HEK293 (cell line): Measurements from ENCODE around the gene PPFIA1.

Experiments
- CTCF ChIA-PET: fragments of 350-600 bp; formaldehyde crosslinking; extraction: SDS; loops from one replicate; lab custom pipeline; 2021; ENCODE audit warnings: antibody characterized with exemption; lab: Yijun Ruan, JAX
- POLR2A ChIA-PET: fragments of 300-600 bp; formaldehyde crosslinking; extraction: SDS; loops from one replicate; lab custom pipeline; 2020; ENCODE audit warnings: antibody characterized with exemption, inconsistent platforms; lab: Yijun Ruan, JAX
- H3K27ac ChIP-seq: fragments of 200-500 bp; sonication (Bioruptor generic); 2 replicates; pipeline ENCODE4 v1.5.1; 2014; ENCODE audit warnings: low read depth, low read length, control low read depth, inconsistent platforms; ENCODE audit errors: extremely low read depth
- H3K36me3 ChIP-seq, 2 experiments: fragments of 200-500 bp in 1 of 2; sonication (Bioruptor generic) in 1 of 2; 1 replicate in 1 of 2; 2 replicates in 1 of 2; pipeline ENCODE4 v1.5.1; 2014 to 2017; ENCODE audit warnings: inconsistent platforms in 2 of 2, low read length in 2 of 2; ENCODE audit not compliant: control insufficient read depth in 2 of 2, insufficient read depth in 1 of 2
- H3K4me1 ChIP-seq: fragments of 200-500 bp; sonication (Bioruptor generic); 2 replicates; pipeline ENCODE4 v1.5.1; 2014; ENCODE audit warnings: mild to moderate bottlenecking, low read length, inconsistent platforms; ENCODE audit not compliant: control insufficient read depth, insufficient read depth
- H3K4me3 ChIP-seq: 2 replicates; pipeline ENCODE4 v1.5.1; 2011; ENCODE audit warnings: low read depth, mild to moderate bottlenecking, control low read depth, low read length, moderate library complexity
- H3K9me3 ChIP-seq: fragments of 200-500 bp; sonication (Bioruptor generic); 2 replicates; pipeline ENCODE4 v1.5.1; 2014; ENCODE audit warnings: low read depth, low read length, inconsistent platforms; ENCODE audit not compliant: control insufficient read depth, insufficient read depth
- EGR2 ChIP-seq: fragments of 450-650 bp; formaldehyde crosslinking; IDR thresholded peaks from 2 replicates; pipeline ENCODE4 v1.5.1; 2016; ENCODE audit warnings: low read depth, missing biosample characterization, missing genetic modification characterization
- ELK4 ChIP-seq: IDR thresholded peaks from 2 replicates; pipeline ENCODE4 v1.6.1; 2011; ENCODE audit warnings: mild to moderate bottlenecking, low read depth, low read length, borderline replicate concordance
- SCRT2 ChIP-seq: fragments of 450-650 bp; formaldehyde crosslinking; IDR thresholded peaks from 2 replicates; pipeline ENCODE4 v1.5.1; 2016; ENCODE audit warnings: missing biosample characterization, missing genetic modification characterization
- SETDB1 ChIP-seq: IDR thresholded peaks from one replicate; pipeline ENCODE4 v1.6.1; 2017; ENCODE audit warnings: mild to moderate bottlenecking, low read length, moderate library complexity, mixed read lengths; ENCODE audit not compliant: insufficient read length
- ZBTB49 ChIP-seq: fragments of 450-650 bp; formaldehyde crosslinking; IDR thresholded peaks from 2 replicates; pipeline ENCODE4 v1.5.1; 2016; ENCODE audit warnings: missing biosample characterization, missing genetic modification characterization, low read depth
- ZBTB7A ChIP-seq: fragments of 450-650 bp; formaldehyde crosslinking; IDR thresholded peaks from 2 replicates; pipeline ENCODE4 v1.5.1; 2016; ENCODE audit warnings: low read depth, missing biosample characterization, missing genetic modification characterization
- ZNF155 ChIP-seq: fragments of 450-650 bp; formaldehyde crosslinking; IDR thresholded peaks from 2 replicates; pipeline ENCODE4 v1.5.1; 2016; ENCODE audit warnings: missing biosample characterization, missing genetic modification characterization
- ZNF169 ChIP-seq: fragments of 450-650 bp; formaldehyde crosslinking; IDR thresholded peaks from 2 replicates; pipeline ENCODE4 v1.5.1; 2016; ENCODE audit warnings: missing biosample characterization, missing genetic modification characterization
- ZNF221 ChIP-seq: fragments of 450-650 bp; formaldehyde crosslinking; IDR thresholded peaks from 2 replicates; pipeline ENCODE4 v1.5.1; 2017; ENCODE audit warnings: missing biosample characterization, missing genetic modification characterization, borderline replicate concordance
- ZNF24 ChIP-seq: fragments of 450-650 bp; formaldehyde crosslinking; IDR thresholded peaks from 2 replicates; pipeline ENCODE4 v1.5.1; 2016; ENCODE audit warnings: missing biosample characterization, missing genetic modification characterization
- ZNF350 ChIP-seq: fragments of 450-650 bp; formaldehyde crosslinking; IDR thresholded peaks from 2 replicates; pipeline ENCODE4 v1.5.0; 2017; ENCODE audit warnings: missing biosample characterization, mild to moderate bottlenecking, missing genetic modification characterization
- ZNF366 ChIP-seq: fragments of 450-650 bp; formaldehyde crosslinking; conservative IDR thresholded peaks from 2 replicates; pipeline ENCODE4 v1.5.1; 2016; ENCODE audit warnings: missing biosample characterization, missing genetic modification characterization
- ZNF48 ChIP-seq: fragments of 450-650 bp; formaldehyde crosslinking; IDR thresholded peaks from 2 replicates; pipeline ENCODE4 v1.5.1; 2016; ENCODE audit warnings: missing biosample characterization, missing genetic modification characterization
- ZNF555 ChIP-seq: fragments of 450-650 bp; formaldehyde crosslinking; conservative IDR thresholded peaks from 2 replicates; pipeline ENCODE4 v1.5.1; 2017; ENCODE audit warnings: missing biosample characterization, mild to moderate bottlenecking, missing genetic modification characterization, inconsistent platforms
- ZNF596 ChIP-seq: fragments of 450-650 bp; IDR thresholded peaks from 2 replicates; pipeline ENCODE4 v1.5.0; 2018; ENCODE audit warnings: missing biosample characterization, mild to moderate bottlenecking, missing genetic modification characterization, moderate library complexity
- ZNF792 ChIP-seq: fragments of 450-650 bp; formaldehyde crosslinking; IDR thresholded peaks from 2 replicates; pipeline ENCODE4 v1.5.1; 2016; ENCODE audit warnings: missing biosample characterization, missing genetic modification characterization
- ZNF837 ChIP-seq: fragments of 450-650 bp; formaldehyde crosslinking; IDR thresholded peaks from 2 replicates; pipeline ENCODE4 v1.5.1; 2016; ENCODE audit warnings: missing biosample characterization, missing genetic modification characterization
- TF ChIP-seq, protein P1 (sequence below): fragments of 450-650 bp; formaldehyde crosslinking; IDR thresholded peaks from 2 replicates; pipeline ENCODE4 v1.5.1; 2017; ENCODE audit warnings: missing biosample characterization, missing genetic modification characterization
- TF ChIP-seq, protein P2 (sequence below): fragments of 450-650 bp; formaldehyde crosslinking; IDR thresholded peaks from 2 replicates; pipeline ENCODE4 v1.5.1; 2016; ENCODE audit warnings: missing biosample characterization, missing genetic modification characterization

PPFIA1 gene

GRCh38 chr11:70359451-70360205, 89.1 kb downstream of the PPFIA1 start:
- ChIA-PET CTCF (no interaction called here), POLR2A (no interaction called here)
- no peaks in the 10 kb centered on the region for H3K9me3 ChIP-seq
- H3K27ac ChIP-seq, result no peak overlapping the region
- peaks cover 9 to 97% of the 10 kb centered on the region in 2 experiments; a peak in 2 of 3 replicates for H3K36me3 ChIP-seq
- H3K4me1 ChIP-seq, result no peaks in the 10 kb centered on the region
- H3K4me3 ChIP-seq, result no peak overlapping the region
- TF ChIP-seq ZNF169 (tag by site-specific recombination) (no peak), ZNF837 (tag by site-specific recombination) (no peak), ZNF792 (tag by site-specific recombination) (no peak), ZNF155 (tag by site-specific recombination) (no peak), ZNF555 (tag by site-specific recombination) (no peak), ZNF596 (no peak), SETDB1 (no peak), ZBTB7A (tag by site-specific recombination) (no peak), ELK4 (no peak), ZNF366 (tag by site-specific recombination) (no peak), SCRT2 (no peak), EGR2 (tag by site-specific recombination) (no peak), ZNF221 (tag by site-specific recombination) (no peak), ZNF48 (no peak), ZNF350 (tag by site-specific recombination) (no peak), ZBTB49 (tag by site-specific recombination) (no peak), ZNF24 (tag by site-specific recombination) (no peak)
- TF ChIP-seq, protein P1, sequence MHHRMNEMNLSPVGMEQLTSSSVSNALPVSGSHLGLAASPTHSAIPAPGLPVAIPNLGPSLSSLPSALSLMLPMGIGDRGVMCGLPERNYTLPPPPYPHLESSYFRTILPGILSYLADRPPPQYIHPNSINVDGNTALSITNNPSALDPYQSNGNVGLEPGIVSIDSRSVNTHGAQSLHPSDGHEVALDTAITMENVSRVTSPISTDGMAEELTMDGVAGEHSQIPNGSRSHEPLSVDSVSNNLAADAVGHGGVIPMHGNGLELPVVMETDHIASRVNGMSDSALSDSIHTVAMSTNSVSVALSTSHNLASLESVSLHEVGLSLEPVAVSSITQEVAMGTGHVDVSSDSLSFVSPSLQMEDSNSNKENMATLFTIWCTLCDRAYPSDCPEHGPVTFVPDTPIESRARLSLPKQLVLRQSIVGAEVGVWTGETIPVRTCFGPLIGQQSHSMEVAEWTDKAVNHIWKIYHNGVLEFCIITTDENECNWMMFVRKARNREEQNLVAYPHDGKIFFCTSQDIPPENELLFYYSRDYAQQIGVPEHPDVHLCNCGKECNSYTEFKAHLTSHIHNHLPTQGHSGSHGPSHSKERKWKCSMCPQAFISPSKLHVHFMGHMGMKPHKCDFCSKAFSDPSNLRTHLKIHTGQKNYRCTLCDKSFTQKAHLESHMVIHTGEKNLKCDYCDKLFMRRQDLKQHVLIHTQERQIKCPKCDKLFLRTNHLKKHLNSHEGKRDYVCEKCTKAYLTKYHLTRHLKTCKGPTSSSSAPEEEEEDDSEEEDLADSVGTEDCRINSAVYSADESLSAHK (tag by site-specific recombination), result no peak
- TF ChIP-seq, protein P2, sequence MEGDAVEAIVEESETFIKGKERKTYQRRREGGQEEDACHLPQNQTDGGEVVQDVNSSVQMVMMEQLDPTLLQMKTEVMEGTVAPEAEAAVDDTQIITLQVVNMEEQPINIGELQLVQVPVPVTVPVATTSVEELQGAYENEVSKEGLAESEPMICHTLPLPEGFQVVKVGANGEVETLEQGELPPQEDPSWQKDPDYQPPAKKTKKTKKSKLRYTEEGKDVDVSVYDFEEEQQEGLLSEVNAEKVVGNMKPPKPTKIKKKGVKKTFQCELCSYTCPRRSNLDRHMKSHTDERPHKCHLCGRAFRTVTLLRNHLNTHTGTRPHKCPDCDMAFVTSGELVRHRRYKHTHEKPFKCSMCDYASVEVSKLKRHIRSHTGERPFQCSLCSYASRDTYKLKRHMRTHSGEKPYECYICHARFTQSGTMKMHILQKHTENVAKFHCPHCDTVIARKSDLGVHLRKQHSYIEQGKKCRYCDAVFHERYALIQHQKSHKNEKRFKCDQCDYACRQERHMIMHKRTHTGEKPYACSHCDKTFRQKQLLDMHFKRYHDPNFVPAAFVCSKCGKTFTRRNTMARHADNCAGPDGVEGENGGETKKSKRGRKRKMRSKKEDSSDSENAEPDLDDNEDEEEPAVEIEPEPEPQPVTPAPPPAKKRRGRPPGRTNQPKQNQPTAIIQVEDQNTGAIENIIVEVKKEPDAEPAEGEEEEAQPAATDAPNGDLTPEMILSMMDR (tag by site-specific recombination), result no peak
